ENCODE measurements around the gene MIOS.

Gene MIOS

DNA sequence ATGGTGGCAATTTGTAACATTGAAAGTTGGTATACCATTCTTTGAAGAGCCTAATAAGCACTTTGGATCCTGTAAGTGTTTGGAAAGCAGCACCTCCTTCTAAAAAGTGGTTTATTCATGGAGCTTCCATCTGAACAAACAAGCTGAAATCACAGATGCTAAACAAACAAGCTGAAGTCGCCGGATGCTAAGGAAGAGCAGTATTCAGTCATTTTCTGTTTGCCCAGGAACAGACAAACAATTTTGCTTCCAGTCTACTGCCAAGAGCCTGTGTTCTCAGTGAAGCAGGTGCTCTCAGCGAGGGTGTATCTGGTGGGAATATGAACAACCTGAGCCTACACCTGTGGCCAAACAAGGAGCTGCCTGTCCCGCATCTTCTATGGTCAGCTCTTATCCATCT lies 37.4 kb upstream of the MIOS start:
- Histone ChIP-seq H3F3A (ENCODE audit: control insufficient read depth, insufficient read depth) (no peaks in the 10 kb centered on the region), H4K20me1 (ENCODE audit: control insufficient read depth, insufficient read depth, low read depth, low read length) (no peaks in the 10 kb centered on the region), H3K4me1 (ENCODE audit: control insufficient read depth, low read length) (no peaks in the 10 kb centered on the region), H3K27me3 (ENCODE audit: control insufficient read depth, low read length) (peaks cover 6% of the 10 kb centered on the region; the same call in 1 of the 2 replicates), H3K36me3 (ENCODE audit: control insufficient read depth, low read length) (no peaks in the 10 kb centered on the region), H3K79me2 (ENCODE audit: control insufficient read depth, low read length) (no peaks in the 10 kb centered on the region), H3K4me2 (ENCODE audit: low read length) (no peak overlapping the region), H3K9me3 (ENCODE audit: control insufficient read depth, insufficient read depth, low read length) (no peaks in the 10 kb centered on the region), H3K27ac (ENCODE audit: low read depth, low read length) (no peak overlapping the region), H3K9me2 (replicated peaks; ENCODE audit: control insufficient read depth, low read length) (no peaks in the 10 kb centered on the region), H3K4me3 (ENCODE audit: low read length) (no peak overlapping the region)
- TF ChIP-seq EZH2phosphoT487 (IDR thresholded peaks at IDR 0.05; ENCODE audit: borderline replicate concordance, low read length) = no peak
- TF ChIP-seq CTCF (IDR thresholded peaks at IDR 0.05; ENCODE audit: low read depth, low read length, poor library complexity, severe bottlenecking) = no peak

GRCh38 chr7:7533831-7534430 lies 32.8 kb upstream of the MIOS start:
- Histone ChIP-seq H3K4me1 (ENCODE audit: control insufficient read depth, low read length) (no peaks in the 10 kb centered on the region), H3K4me3 (ENCODE audit: low read length) (no peak overlapping the region), H3K9me3 (ENCODE audit: control insufficient read depth, insufficient read depth, low read length) (no peaks in the 10 kb centered on the region), H3K36me3 (ENCODE audit: control insufficient read depth, low read length) (no peaks in the 10 kb centered on the region), H3K4me2 (ENCODE audit: low read length) (no peak overlapping the region), H3K27me3 (ENCODE audit: control insufficient read depth, low read length) (peaks cover 6% of the 10 kb centered on the region), H3K79me2 (ENCODE audit: control insufficient read depth, low read length) (no peaks in the 10 kb centered on the region), H3K27ac (ENCODE audit: low read depth, low read length) (no peak overlapping the region), H3K9me2 (replicated peaks; ENCODE audit: control insufficient read depth, low read length) (no peaks in the 10 kb centered on the region), H3F3A (ENCODE audit: control insufficient read depth, insufficient read depth) (no peaks in the 10 kb centered on the region), H4K20me1 (ENCODE audit: control insufficient read depth, insufficient read depth, low read depth, low read length) (no peaks in the 10 kb centered on the region)
- TF ChIP-seq EZH2phosphoT487 (IDR thresholded peaks at IDR 0.05; ENCODE audit: borderline replicate concordance, low read length) = no peak

DNA sequence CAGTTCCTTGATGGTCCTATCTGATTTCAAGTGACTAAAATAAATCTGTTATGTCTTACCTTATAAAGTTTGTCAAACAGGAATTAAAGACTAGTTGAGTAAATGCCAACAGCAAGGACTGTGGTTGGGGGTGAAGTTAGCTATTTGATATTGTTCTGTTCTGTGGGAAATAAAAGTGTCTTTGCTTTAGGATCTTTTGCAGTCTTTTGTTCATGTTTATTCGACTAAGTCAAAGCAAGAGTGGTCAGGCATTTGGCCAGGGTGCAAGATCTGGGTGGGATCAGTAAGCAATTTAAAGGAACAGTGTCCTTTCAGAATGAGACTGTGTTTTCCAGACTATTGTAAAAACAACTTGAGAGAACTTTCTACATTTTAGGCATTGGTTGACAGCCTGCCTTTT lies 31.0 kb upstream of the MIOS start, which contains the start of gene COL28A1:
Gene COL28A1, minus strand, starts transcription at position 183 of the 400 bp plus-strand sequence. CDS start 2,998 bp downstream, outside the sequence.
- Histone ChIP-seq H3K4me2 (ENCODE audit: low read length) (no peak within 1 kb of the TSS), H3K9me3 (ENCODE audit: control insufficient read depth, insufficient read depth, low read length) (no peaks in the 10 kb centered on the region), H4K20me1 (ENCODE audit: control insufficient read depth, insufficient read depth, low read depth, low read length) (no peaks in the 10 kb centered on the region), H3K27me3 (ENCODE audit: control insufficient read depth, low read length) (peaks cover 5% of the 10 kb centered on the region), H3K4me1 (ENCODE audit: control insufficient read depth, low read length) (no peaks in the 10 kb centered on the region), H3K9me2 (replicated peaks; ENCODE audit: control insufficient read depth, low read length) (no peaks in the 10 kb centered on the region), H3K4me3 (ENCODE audit: low read length) (no peak within 1 kb of the TSS), H3K79me2 (ENCODE audit: control insufficient read depth, low read length) (no peaks in the 10 kb centered on the region), H3K27ac (ENCODE audit: low read depth, low read length) (no peak within 1 kb of the TSS), H3F3A (ENCODE audit: control insufficient read depth, insufficient read depth) (no peaks in the 10 kb centered on the region), H3K36me3 (ENCODE audit: control insufficient read depth, low read length) (no peaks in the 10 kb centered on the region)
- no peak for TF ChIP-seq EZH2phosphoT487 (IDR thresholded peaks at IDR 0.05; ENCODE audit: borderline replicate concordance, low read length)
- TF ChIP-seq CTCF (IDR thresholded peaks at IDR 0.05; ENCODE audit: low read depth, low read length, poor library complexity, severe bottlenecking) = no peak

DNA sequence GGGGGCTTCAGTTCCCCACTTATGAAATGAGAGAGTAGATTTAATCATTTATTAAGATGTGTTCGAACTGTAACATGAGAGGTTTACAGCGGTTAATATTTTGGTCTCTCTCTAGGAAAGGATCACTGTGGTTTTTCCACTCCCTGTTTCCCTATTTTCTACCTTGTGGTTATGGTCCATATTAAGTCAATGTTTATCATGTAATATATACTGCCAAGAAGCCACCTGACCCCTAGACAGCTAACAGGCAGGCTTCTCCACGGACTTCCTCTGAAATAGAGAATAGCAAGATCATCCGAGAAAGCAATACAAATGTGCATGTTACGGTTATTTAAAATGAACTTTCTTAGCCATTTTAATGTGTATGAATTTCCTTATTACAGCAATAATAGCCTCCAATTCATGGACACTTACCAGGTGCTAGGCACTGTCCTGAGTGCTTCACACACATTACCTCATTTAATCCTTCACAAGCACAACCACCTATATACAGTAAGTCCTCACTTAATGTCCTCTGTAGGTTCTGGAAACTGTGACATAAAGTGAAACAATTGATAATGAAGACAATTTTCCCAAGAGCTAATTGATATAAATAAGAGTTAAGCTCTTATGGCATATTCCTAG lies 30.2 kb upstream of the MIOS start:
- Histone ChIP-seq H3K4me2 (ENCODE audit: low read length) (no peak overlapping the region), H3K79me2 (ENCODE audit: control insufficient read depth, low read length) (no peaks in the 10 kb centered on the region), H3K36me3 (ENCODE audit: control insufficient read depth, low read length) (no peaks in the 10 kb centered on the region), H3F3A (ENCODE audit: control insufficient read depth, insufficient read depth) (no peaks in the 10 kb centered on the region), H3K9me2 (replicated peaks; ENCODE audit: control insufficient read depth, low read length) (no peaks in the 10 kb centered on the region), H3K9me3 (ENCODE audit: control insufficient read depth, insufficient read depth, low read length) (no peaks in the 10 kb centered on the region), H4K20me1 (ENCODE audit: control insufficient read depth, insufficient read depth, low read depth, low read length) (no peaks in the 10 kb centered on the region), H3K4me3 (ENCODE audit: low read length) (no peak overlapping the region), H3K27ac (ENCODE audit: low read depth, low read length) (no peak overlapping the region), H3K4me1 (ENCODE audit: control insufficient read depth, low read length) (no peaks in the 10 kb centered on the region), H3K27me3 (ENCODE audit: control insufficient read depth, low read length) (peaks cover 3% of the 10 kb centered on the region; the same call in 1 of the 2 replicates)
- TF ChIP-seq CTCF (IDR thresholded peaks at IDR 0.05; ENCODE audit: low read depth, low read length, poor library complexity, severe bottlenecking) (no peak), EZH2phosphoT487 (IDR thresholded peaks at IDR 0.05; ENCODE audit: borderline replicate concordance, low read length) (no peak)

Measured in DOHH2 (cell line).